Type B pancreatic cell (in vitro differentiated cells): ENCODE results near the gene RASGRF2. TPM values are rescaled to one million over a fixed set of nuclear protein-coding genes. Genes with fewer than 3 reads are reported as not detected.

Experiments used
- DNase-seq: peaks from one replicate; pipeline ENCODE4 v3.0.0; 2021; ENCODE audit warnings: mixed read lengths; ENCODE audit not compliant: unreplicated experiment; ENCODE audit errors: extremely low spot score
- H3K27ac Mint-ChIP-seq: 2 replicates; pipeline ENCODE4 v1.8.0; 2021; ENCODE audit warnings: mild to moderate bottlenecking, mixed read lengths
- H3K27me3 Mint-ChIP-seq: 2 replicates; pipeline ENCODE4 v1.8.0; 2021; ENCODE audit warnings: mixed read lengths
- H3K36me3 Mint-ChIP-seq: 2 replicates; pipeline ENCODE4 v1.8.0; 2021; ENCODE audit warnings: mixed read lengths
- H3K4me1 Mint-ChIP-seq: one replicate; pipeline ENCODE4 v1.8.0; 2021; ENCODE audit warnings: mixed read lengths; ENCODE audit not compliant: unreplicated experiment
- H3K4me3 Mint-ChIP-seq: 2 replicates; pipeline ENCODE4 v1.8.0; 2021; ENCODE audit warnings: mild to moderate bottlenecking, mixed read lengths
- H3K9me3 Mint-ChIP-seq: 2 replicates; pipeline ENCODE4 v1.8.0; 2021; ENCODE audit warnings: mixed read lengths
- total RNA-seq: library from RNA; stranded (reverse); gene quantifications from 2 replicates; pipeline ENCODE4 v1.2.1, GENCODE V29; 2021; ENCODE audit warnings: low replicate concordance
- TF ChIP-seq, protein P1 (sequence below): fragments of 200-600 bp; sonication (generic); conservative IDR thresholded peaks from 2 replicates; pipeline ENCODE4 v1.5.0; 2021; ENCODE audit warnings: antibody characterized with exemption, mild to moderate bottlenecking

The RASGRF2 gene
- total RNA-seq, 1 donor from 2014 or later, result 2.1 TPM

DNA sequence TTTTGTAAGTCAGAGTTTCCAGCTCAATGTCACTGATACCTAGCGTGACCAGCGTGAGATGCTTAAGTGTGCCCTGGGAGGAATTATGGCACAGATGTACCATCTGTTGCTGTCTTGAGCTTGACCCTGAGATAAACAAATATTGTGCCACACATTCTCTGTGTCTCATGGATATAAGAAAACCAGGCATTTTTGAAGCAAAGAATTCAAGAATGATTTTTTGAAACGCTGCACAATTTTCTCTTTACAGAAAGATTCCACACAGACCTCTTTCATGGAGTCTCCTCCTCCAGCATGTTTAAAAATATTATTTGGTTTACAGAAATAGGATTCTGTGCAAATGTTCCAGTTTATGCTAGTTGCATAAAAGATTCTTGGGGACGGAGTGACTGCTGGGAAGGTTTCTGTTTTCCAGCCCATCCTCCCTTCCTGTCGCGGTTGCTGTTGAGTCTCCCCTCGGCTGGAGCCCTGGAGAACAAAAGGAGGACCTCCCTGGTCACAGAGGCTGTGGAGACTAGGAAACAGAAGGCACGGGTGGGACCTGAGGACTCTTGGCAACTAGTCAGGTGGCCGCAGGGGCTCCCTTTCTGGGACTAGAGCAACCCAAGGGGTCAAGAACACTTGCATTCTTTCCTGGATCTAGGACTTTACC lies 120.8 kb downstream of the RASGRF2 start:
- no peak for DNase-seq
- Mint-ChIP-seq H3K27me3 (no peaks in the 10 kb centered on the region), H3K36me3 (no peaks in the 10 kb centered on the region), H3K4me3 (no peak overlapping the region), H3K4me1 (no peaks in the 10 kb centered on the region), H3K27ac (no peak overlapping the region), H3K9me3 (no peaks in the 10 kb centered on the region)
- TF ChIP-seq, protein P1, sequence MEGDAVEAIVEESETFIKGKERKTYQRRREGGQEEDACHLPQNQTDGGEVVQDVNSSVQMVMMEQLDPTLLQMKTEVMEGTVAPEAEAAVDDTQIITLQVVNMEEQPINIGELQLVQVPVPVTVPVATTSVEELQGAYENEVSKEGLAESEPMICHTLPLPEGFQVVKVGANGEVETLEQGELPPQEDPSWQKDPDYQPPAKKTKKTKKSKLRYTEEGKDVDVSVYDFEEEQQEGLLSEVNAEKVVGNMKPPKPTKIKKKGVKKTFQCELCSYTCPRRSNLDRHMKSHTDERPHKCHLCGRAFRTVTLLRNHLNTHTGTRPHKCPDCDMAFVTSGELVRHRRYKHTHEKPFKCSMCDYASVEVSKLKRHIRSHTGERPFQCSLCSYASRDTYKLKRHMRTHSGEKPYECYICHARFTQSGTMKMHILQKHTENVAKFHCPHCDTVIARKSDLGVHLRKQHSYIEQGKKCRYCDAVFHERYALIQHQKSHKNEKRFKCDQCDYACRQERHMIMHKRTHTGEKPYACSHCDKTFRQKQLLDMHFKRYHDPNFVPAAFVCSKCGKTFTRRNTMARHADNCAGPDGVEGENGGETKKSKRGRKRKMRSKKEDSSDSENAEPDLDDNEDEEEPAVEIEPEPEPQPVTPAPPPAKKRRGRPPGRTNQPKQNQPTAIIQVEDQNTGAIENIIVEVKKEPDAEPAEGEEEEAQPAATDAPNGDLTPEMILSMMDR, result no peak

DNA sequence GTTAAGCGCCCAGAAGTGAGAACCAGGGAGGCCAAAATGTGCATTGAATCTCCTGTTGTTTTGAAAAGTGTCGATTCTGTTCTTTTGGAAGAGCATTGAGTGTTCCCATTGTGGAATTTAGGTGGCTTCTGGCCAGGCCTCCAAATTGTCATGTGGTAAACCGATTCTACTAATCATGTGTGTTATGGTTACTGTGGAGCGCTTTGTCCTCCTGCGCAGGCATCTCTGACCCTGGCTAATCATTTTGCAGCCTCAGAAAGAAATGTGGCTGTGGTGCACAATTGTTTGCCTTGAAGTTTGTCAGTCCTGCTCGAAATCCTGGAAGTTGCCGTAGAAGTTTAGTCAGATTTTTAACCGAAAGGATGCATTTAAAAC lies 121.3 kb downstream of the RASGRF2 start:
- Mint-ChIP-seq H3K27me3 (no peaks in the 10 kb centered on the region), H3K4me1 (no peaks in the 10 kb centered on the region), H3K9me3 (no peaks in the 10 kb centered on the region), H3K27ac (no peak overlapping the region), H3K4me3 (no peak overlapping the region), H3K36me3 (no peaks in the 10 kb centered on the region)
- no peak for DNase-seq
- TF ChIP-seq, protein P1, result no peak

DNA sequence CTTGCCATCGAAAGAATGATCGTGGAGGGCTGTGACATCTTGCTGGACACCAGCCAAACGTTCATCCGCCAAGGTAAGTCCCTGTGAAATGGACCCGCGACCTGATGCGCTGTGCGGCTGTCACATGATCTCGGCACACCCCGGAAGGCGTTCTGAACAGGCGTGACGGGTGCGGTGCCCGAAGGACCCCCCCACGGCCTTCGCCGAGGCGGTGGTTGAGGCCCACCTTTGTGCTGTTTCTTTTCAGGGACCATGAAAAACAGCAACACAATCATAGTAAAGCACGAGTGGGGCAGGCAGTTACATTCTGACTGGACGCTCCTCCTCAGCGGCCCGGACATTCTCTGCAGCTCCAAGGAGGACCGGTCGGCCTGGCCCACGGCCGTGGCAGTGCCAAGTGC lies 126.7 kb downstream of the RASGRF2 start:
- H3K36me3 Mint-ChIP-seq, result no peaks in the 10 kb centered on the region
- H3K4me3 Mint-ChIP-seq, result no peak overlapping the region
- DNase-seq, result no peak
- H3K27me3 Mint-ChIP-seq, result no peaks in the 10 kb centered on the region
- H3K4me1 Mint-ChIP-seq, result no peaks in the 10 kb centered on the region
- TF ChIP-seq, protein P1, result no peak
- no peak overlapping the region for H3K27ac Mint-ChIP-seq
- H3K9me3 Mint-ChIP-seq, result no peaks in the 10 kb centered on the region

DNA sequence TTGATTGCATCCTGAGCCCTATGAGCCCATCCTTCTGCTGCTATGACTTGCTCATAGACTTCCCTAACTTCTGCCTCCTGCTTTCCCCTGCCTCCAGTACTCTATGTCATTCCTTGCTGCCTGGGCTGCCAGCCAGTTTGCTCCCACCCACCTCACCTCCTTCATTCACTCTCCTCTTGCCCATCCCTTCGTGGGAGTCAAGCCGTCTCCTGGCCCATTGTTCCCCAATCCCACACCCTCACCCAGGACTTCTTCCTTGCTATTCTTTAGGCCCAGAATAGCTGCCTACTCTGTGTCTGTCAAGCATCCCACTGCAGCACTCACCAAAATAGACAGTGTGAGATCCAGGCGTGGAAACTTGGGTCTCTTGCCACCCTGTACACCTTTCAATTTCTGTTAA lies 131.0 kb downstream of the RASGRF2 start:
- Mint-ChIP-seq H3K9me3 (no peaks in the 10 kb centered on the region), H3K27me3 (no peaks in the 10 kb centered on the region), H3K4me1 (no peaks in the 10 kb centered on the region), H3K4me3 (no peak overlapping the region), H3K36me3 (no peaks in the 10 kb centered on the region), H3K27ac (no peak overlapping the region)
- no peak for DNase-seq
- TF ChIP-seq, protein P1, result no peak

DNA sequence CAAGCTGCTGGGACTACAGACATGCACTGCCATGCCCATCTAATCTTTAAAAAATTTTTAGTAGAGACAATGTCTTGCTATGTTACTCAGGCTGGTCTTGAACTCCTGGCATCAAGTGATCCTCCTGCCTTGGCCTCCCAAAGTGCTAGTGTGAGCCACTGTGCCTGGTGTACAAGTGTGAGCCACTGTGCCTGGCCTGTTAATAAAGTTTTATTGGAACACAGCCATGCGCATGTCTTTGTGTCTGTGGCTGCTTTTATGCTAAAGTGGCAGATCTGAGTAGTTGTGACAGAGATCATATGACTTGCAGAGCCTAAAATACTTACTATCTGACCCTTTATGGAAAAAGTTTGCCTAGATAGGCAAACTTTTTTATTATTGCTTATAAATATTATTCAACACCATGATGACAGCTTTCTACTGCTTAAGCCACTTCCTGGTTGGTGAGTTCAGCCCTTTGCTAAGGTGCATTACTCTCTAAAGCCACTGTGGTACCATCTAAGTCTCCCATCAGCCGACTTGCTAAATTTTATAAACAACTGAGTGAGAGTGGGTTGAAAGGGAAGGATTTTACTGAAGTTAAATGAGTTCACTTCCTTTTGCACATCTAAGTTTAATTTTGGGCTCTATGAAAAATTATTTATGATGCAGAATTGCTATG lies 133.5 kb downstream of the RASGRF2 start:
- Mint-ChIP-seq H3K9me3 (no peaks in the 10 kb centered on the region), H3K27me3 (no peaks in the 10 kb centered on the region), H3K36me3 (no peaks in the 10 kb centered on the region), H3K4me1 (no peaks in the 10 kb centered on the region), H3K4me3 (no peak overlapping the region), H3K27ac (no peak overlapping the region)
- TF ChIP-seq, protein P1, result no peak
- DNase-seq, result no peak
